HG03565 (cell line): Measurements from ENCODE around the gene RFTN1.
"Not testable (repeated sequence)": the region's sequence is repeated elsewhere in the genome, so short reads cannot be mapped to it uniquely, and the experiment has no call there.

ENCODE experiments used
- ATAC-seq: cut with Tn5 transposase; IDR thresholded peaks from one replicate; pipeline ENCODE4 v1.9.1; 2021; ENCODE audit warnings: mild to moderate bottlenecking, moderate library complexity; ENCODE audit not compliant: unreplicated experiment

The RFTN1 gene

GRCh38 chr3:16489326-16490061, 24.0 kb downstream of the RFTN1 start:
- not testable (repeated sequence) for ATAC-seq

GRCh38 chr3:16488637-16489036, 24.9 kb downstream of the RFTN1 start:
- ATAC-seq = no peak

- ATAC-seq = no peak
Observed at GRCh38 chr3:16487511-16488175, 25.9 kb downstream of the RFTN1 start.

GRCh38 chr3:16486951-16487480, 26.5 kb downstream of the RFTN1 start:
- no peak for ATAC-seq

- no peak for ATAC-seq
Observed at GRCh38 chr3:16486201-16486600, 27.3 kb downstream of the RFTN1 start.

- ATAC-seq = no peak
Observed at GRCh38 chr3:16485395-16485992, 28.0 kb downstream of the RFTN1 start.

- no peak for ATAC-seq
Observed at GRCh38 chr3:16484984-16485383, 28.5 kb downstream of the RFTN1 start.

GRCh38 chr3:16484216-16484615, 29.3 kb downstream of the RFTN1 start:
- no peak for ATAC-seq

- peak; percentile 41 for ATAC-seq
Observed at GRCh38 chr3:16482770-16483531, 30.5 kb downstream of the RFTN1 start.

- peak; percentile 8 for ATAC-seq
Observed at GRCh38 chr3:16482194-16482769, 31.2 kb downstream of the RFTN1 start.

GRCh38 chr3:16481546-16481897, 32.0 kb downstream of the RFTN1 start:
- ATAC-seq = no peak

- peak; percentile 28 for ATAC-seq
Observed at GRCh38 chr3:16480861-16481545, 32.5 kb downstream of the RFTN1 start.

- ATAC-seq = no peak
Observed at GRCh38 chr3:16478516-16478915, 35.0 kb downstream of the RFTN1 start.

GRCh38 chr3:16477521-16477920, 36.0 kb downstream of the RFTN1 start:
- ATAC-seq = no peak

- ATAC-seq = no peak
Observed at GRCh38 chr3:16477056-16477455, 36.4 kb downstream of the RFTN1 start.

- ATAC-seq = peak; percentile 65
Observed at GRCh38 chr3:16476636-16477035, 36.9 kb downstream of the RFTN1 start.

- no peak for ATAC-seq
Observed at GRCh38 chr3:16475766-16476165, 37.7 kb downstream of the RFTN1 start.

GRCh38 chr3:16474920-16475319, 38.6 kb downstream of the RFTN1 start:
- no peak for ATAC-seq

GRCh38 chr3:16474216-16474615, 39.3 kb downstream of the RFTN1 start:
- ATAC-seq = no peak

- no peak for ATAC-seq
Observed at GRCh38 chr3:16472593-16472992, 40.9 kb downstream of the RFTN1 start.
